ENCODE measurements around the gene PLCD4.

The PLCD4 gene

GRCh38 chr2:218631837-218632236, 24.1 kb downstream of the PLCD4 start:
- no peak for TF ChIP-seq CTCF (IDR thresholded peaks at IDR 0.05; ENCODE audit: extremely low read depth, insufficient read depth, missing control alignments)
- in situ Hi-C loops (cut with MboI; ENCODE audit: low pct_unique_long_range_greater_than_20kb, low sequenced_read_pairs, unreplicated experiment) = no loop called here
- DNase-seq (ENCODE audit: low spot score) = no peak

- no peak for TF ChIP-seq CTCF (IDR thresholded peaks at IDR 0.05; ENCODE audit: extremely low read depth, insufficient read depth, missing control alignments)
- DNase-seq (ENCODE audit: low spot score) = no peak
- in situ Hi-C loops (cut with MboI; ENCODE audit: low pct_unique_long_range_greater_than_20kb, low sequenced_read_pairs, unreplicated experiment) = no loop called here
Measured at GRCh38 chr2:218635719-218636118, 28.0 kb downstream of the PLCD4 start.

- in situ Hi-C loops (cut with MboI; ENCODE audit: low pct_unique_long_range_greater_than_20kb, low sequenced_read_pairs, unreplicated experiment) = no loop called here
Measured at GRCh38 chr2:218638372-218638771, 30.7 kb downstream of the PLCD4 start.

GRCh38 chr2:218642121-218642656, 34.5 kb downstream of the PLCD4 start:
- TF ChIP-seq CTCF (IDR thresholded peaks at IDR 0.05; ENCODE audit: extremely low read depth, insufficient read depth, missing control alignments) = no peak
- in situ Hi-C loops (cut with MboI; ENCODE audit: low pct_unique_long_range_greater_than_20kb, low sequenced_read_pairs, unreplicated experiment) = loop anchor here (10.0 kb wide), 1 partner anchor 237 kb away; no protein-coding TSS in a partner anchor
- no peak for DNase-seq (ENCODE audit: low spot score)

More at GRCh38 chr2:218638372-218638771, 30.7 kb downstream of the PLCD4 start:
- DNase-seq (ENCODE audit: low spot score) = no peak
- TF ChIP-seq CTCF (IDR thresholded peaks at IDR 0.05; ENCODE audit: extremely low read depth, insufficient read depth, missing control alignments) = no peak

- DNase-seq (ENCODE audit: low spot score) = no peak
- TF ChIP-seq CTCF (IDR thresholded peaks at IDR 0.05; ENCODE audit: extremely low read depth, insufficient read depth, missing control alignments) = no peak
- in situ Hi-C loops (cut with MboI; ENCODE audit: low pct_unique_long_range_greater_than_20kb, low sequenced_read_pairs, unreplicated experiment) = loop anchor here (10.0 kb wide), 1 partner anchor 238 kb away; no protein-coding TSS in a partner anchor
Measured at GRCh38 chr2:218642786-218643185, 35.1 kb downstream of the PLCD4 start.

GRCh38 chr2:218643751-218644310, 36.1 kb downstream of the PLCD4 start:
- TF ChIP-seq CTCF (IDR thresholded peaks at IDR 0.05; ENCODE audit: extremely low read depth, insufficient read depth, missing control alignments) = no peak
- in situ Hi-C loops (cut with MboI; ENCODE audit: low pct_unique_long_range_greater_than_20kb, low sequenced_read_pairs, unreplicated experiment) = loop anchor here (10.0 kb wide), 1 partner anchor 239 kb away; no protein-coding TSS in a partner anchor
- no peak for DNase-seq (ENCODE audit: low spot score)

Measured in GM13977 (cell line).